ENCODE measurements around the gene A4GNT.
A peak's percentile ranks its signal among the peaks of the same experiment; 100 is the strongest.
"Not testable (repeated sequence)": the region's sequence is repeated elsewhere in the genome, so short reads cannot be mapped to it uniquely, and the experiment has no call there.

DNA sequence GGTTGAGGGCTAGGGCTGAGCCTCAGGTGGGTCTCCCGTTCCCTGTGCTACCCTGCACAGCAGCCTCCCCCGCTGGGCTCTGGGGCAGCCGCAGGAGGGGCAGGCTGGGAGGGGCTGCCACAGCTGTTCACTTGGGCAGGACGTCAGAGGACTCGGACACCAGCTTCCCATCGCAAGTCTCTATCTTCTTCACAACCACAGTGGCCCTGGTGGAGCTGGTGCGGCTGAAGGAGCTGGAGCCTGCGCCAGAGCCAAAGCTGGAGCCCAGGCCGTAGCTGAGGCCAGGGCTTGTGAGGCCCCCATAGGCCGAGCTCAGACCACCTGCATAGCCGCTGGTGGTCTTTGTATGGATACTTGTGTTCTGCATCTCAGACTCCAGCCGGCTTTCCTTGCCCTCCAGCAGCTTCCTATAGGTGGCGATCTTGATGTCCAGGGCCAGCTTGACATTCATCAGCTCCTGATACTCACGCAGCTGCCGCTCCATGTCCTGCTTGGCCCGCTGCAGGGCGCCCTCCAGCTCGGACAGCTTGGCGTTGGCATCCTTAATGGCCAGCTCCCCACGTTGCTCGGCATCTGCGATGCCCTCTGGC, 30.7 kb downstream of the A4GNT start:
- TF ChIP-seq EZH2, EZH2phosphoT487 (IDR thresholded peaks at IDR 0.05): not testable (repeated sequence)
- TF ChIP-seq, protein P1, sequence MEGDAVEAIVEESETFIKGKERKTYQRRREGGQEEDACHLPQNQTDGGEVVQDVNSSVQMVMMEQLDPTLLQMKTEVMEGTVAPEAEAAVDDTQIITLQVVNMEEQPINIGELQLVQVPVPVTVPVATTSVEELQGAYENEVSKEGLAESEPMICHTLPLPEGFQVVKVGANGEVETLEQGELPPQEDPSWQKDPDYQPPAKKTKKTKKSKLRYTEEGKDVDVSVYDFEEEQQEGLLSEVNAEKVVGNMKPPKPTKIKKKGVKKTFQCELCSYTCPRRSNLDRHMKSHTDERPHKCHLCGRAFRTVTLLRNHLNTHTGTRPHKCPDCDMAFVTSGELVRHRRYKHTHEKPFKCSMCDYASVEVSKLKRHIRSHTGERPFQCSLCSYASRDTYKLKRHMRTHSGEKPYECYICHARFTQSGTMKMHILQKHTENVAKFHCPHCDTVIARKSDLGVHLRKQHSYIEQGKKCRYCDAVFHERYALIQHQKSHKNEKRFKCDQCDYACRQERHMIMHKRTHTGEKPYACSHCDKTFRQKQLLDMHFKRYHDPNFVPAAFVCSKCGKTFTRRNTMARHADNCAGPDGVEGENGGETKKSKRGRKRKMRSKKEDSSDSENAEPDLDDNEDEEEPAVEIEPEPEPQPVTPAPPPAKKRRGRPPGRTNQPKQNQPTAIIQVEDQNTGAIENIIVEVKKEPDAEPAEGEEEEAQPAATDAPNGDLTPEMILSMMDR (IDR thresholded peaks at IDR 0.05) = peak; percentile 47

All from neural progenitor cell (in vitro differentiated cells).